Upper lobe of right lung (tissue), 1 donor: ENCODE data around the gene EFHC1. TPM values are rescaled to one million over a fixed set of nuclear protein-coding genes. Genes with fewer than 3 reads are reported as not detected.
"Not testable (repeated sequence)": the region's sequence is repeated elsewhere in the genome, so short reads cannot be mapped to it uniquely, and the experiment has no call there.

Experiments used
- ATAC-seq: fragments of 200-7000 bp; cut with Tn5 transposase; one replicate; pipeline ENCODE4 v1.9.1; 2020; ENCODE audit warnings: mild to moderate bottlenecking, moderate library complexity
- DNase-seq: peaks from one replicate; pipeline ENCODE4 v3.0.0-alpha.2; 2020
- H3K27ac ChIP-seq: fragments of 200-600 bp; one replicate; pipeline ENCODE4 v1.8.0; 2022
- H3K27me3 ChIP-seq: fragments of 200-600 bp; one replicate; pipeline ENCODE4 v1.8.0; 2022; ENCODE audit warnings: mild to moderate bottlenecking
- H3K36me3 ChIP-seq: fragments of 200-600 bp; one replicate; pipeline ENCODE4 v1.8.0; 2022
- H3K4me1 ChIP-seq: fragments of 200-600 bp; one replicate; pipeline ENCODE4 v1.8.0; 2022
- H3K4me3 ChIP-seq: fragments of 200-600 bp; one replicate; pipeline ENCODE4 v1.8.0; 2022; ENCODE audit warnings: mild to moderate bottlenecking
- H3K9me3 ChIP-seq: fragments of 200-600 bp; one replicate; pipeline ENCODE4 v1.8.0; 2022
- intact Hi-C: fragments of 100-400 bp; cut with DNase I; formaldehyde crosslinking; loops from one replicate; pipeline ENCODE4 v1.11.0; 2022
- total RNA-seq: library from RNA; stranded (reverse); fragmentation: NEBNext Ultra II Directional; extraction: Animal tissue kit (Norgen Biotek cat#: 25700); gene quantifications from one replicate; pipeline ENCODE4 v1.2.1, GENCODE V29; 2021
- TF ChIP-seq, protein P1 (sequence below): fragments of 200-600 bp; IDR thresholded peaks from one replicate; pipeline ENCODE4 v1.8.0; 2022; ENCODE audit warnings: antibody characterized with exemption
- donor health status: DM: no; HTN: yes; CAD: no; lungs with severe emphysema.

EFHC1 gene
- total RNA-seq, 1 donor from 2014 or later = 16.8 TPM

DNA sequence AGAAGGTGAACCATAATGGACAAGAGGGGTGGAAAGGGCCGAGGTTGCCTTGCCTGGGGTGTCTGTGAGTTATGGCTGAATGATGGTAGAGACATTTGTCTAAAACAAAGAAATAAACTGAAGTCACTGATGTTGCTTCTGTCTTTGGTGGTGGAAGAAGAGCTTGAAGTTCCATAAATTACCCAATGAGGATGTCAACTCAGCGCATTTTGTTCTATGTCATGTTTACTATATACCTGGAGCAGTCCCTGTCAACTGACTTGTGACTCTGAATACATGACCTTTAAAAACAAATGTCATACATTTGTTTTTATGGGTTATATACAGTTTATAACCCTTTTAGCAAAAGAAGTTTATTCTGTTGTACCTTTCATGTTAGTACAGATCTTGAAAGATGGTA lies 2.0 kb downstream of the EFHC1 start:
- no peaks in the 10 kb centered on the region for H3K36me3 ChIP-seq
- intact Hi-C loops = no loop called here
- H3K27ac ChIP-seq = no peak overlapping the region
- H3K27me3 ChIP-seq = no peaks in the 10 kb centered on the region
- ATAC-seq (no peak), DNase-seq (no peak)
- no peak overlapping the region for H3K4me3 ChIP-seq
- H3K4me1 ChIP-seq = peaks cover 4% of the 10 kb centered on the region
- H3K9me3 ChIP-seq = no peaks in the 10 kb centered on the region
- TF ChIP-seq, protein P1, sequence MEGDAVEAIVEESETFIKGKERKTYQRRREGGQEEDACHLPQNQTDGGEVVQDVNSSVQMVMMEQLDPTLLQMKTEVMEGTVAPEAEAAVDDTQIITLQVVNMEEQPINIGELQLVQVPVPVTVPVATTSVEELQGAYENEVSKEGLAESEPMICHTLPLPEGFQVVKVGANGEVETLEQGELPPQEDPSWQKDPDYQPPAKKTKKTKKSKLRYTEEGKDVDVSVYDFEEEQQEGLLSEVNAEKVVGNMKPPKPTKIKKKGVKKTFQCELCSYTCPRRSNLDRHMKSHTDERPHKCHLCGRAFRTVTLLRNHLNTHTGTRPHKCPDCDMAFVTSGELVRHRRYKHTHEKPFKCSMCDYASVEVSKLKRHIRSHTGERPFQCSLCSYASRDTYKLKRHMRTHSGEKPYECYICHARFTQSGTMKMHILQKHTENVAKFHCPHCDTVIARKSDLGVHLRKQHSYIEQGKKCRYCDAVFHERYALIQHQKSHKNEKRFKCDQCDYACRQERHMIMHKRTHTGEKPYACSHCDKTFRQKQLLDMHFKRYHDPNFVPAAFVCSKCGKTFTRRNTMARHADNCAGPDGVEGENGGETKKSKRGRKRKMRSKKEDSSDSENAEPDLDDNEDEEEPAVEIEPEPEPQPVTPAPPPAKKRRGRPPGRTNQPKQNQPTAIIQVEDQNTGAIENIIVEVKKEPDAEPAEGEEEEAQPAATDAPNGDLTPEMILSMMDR = no peak

- ATAC-seq (no peak), DNase-seq (no peak)
- H3K27me3 ChIP-seq = no peaks in the 10 kb centered on the region
- H3K36me3 ChIP-seq = no peaks in the 10 kb centered on the region
- intact Hi-C loops = no loop called here
- TF ChIP-seq, protein P1 = no peak
- H3K4me1 ChIP-seq = peaks cover 4% of the 10 kb centered on the region
- H3K4me3 ChIP-seq = no peak overlapping the region
- H3K9me3 ChIP-seq = no peaks in the 10 kb centered on the region
- no peak overlapping the region for H3K27ac ChIP-seq
These were observed 3.3 kb downstream of the EFHC1 start for GRCh38 chr6:52423448-52423847.

DNA sequence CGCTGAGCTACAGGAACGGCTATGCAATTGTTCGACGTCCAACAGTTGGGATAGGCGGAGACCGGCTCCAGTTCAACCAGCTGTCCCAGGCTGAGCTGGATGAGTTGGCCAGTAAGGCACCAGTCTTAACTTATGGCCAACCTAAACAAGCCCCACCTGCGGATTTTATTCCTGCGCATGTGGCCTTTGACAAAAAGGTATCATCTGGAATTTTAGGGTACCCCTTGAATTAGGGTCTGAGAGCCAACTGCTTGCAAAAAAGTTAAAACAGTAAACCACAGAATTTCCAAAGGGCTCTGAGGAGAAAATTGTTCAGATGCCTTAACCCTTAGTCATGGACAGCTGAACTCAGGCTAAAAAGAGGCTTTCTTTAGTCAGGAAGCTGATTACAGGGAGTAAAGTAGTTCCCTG lies 3.8 kb downstream of the EFHC1 start:
- Histone ChIP-seq H3K27me3 (no peaks in the 10 kb centered on the region), H3K4me3 (no peak overlapping the region), H3K27ac (no peak overlapping the region), H3K9me3 (no peaks in the 10 kb centered on the region), H3K4me1 (peaks cover 4% of the 10 kb centered on the region), H3K36me3 (no peaks in the 10 kb centered on the region)
- TF ChIP-seq, protein P1 = no peak
- no peak for ATAC-seq
- DNase-seq = no peak
- intact Hi-C loops = no loop called here

DNA sequence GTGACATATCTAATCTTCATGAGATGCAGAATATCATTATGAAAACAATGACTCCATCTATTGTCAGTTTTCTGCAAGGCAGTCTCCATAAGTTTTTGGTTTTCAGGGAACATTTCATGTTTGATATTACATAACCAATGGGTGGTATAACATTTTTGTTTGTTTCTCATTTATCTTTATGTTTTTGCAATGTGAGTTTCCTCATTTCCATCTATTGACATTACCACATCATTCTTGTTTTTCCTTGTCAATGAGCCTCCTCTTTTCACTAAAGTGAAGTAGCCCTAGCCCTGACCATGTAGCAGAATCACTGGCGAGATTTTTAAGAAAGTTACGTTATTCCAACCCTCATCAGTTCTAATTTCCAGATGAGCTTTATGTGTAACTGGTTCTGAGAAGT lies 4.4 kb downstream of the EFHC1 start:
- DNase-seq = no peak
- H3K4me3 ChIP-seq = no peak overlapping the region
- H3K4me1 ChIP-seq = no peaks in the 10 kb centered on the region
- TF ChIP-seq, protein P1 = no peak
- no peak overlapping the region for H3K27ac ChIP-seq
- H3K36me3 ChIP-seq = no peaks in the 10 kb centered on the region
- ATAC-seq = no peak
- intact Hi-C loops = no loop called here
- no peaks in the 10 kb centered on the region for H3K27me3 ChIP-seq
- no peaks in the 10 kb centered on the region for H3K9me3 ChIP-seq

- H3K36me3 ChIP-seq = no peaks in the 10 kb centered on the region
- intact Hi-C loops = no loop called here
- no peak for ATAC-seq
- TF ChIP-seq, protein P1 = no peak
- no peak overlapping the region for H3K27ac ChIP-seq
- no peak overlapping the region for H3K4me3 ChIP-seq
- H3K9me3 ChIP-seq = no peaks in the 10 kb centered on the region
- H3K27me3 ChIP-seq = no peaks in the 10 kb centered on the region
- H3K4me1 ChIP-seq = no peaks in the 10 kb centered on the region
- DNase-seq = no peak
These were observed 6.5 kb downstream of the EFHC1 start for GRCh38 chr6:52426667-52427066.

DNA sequence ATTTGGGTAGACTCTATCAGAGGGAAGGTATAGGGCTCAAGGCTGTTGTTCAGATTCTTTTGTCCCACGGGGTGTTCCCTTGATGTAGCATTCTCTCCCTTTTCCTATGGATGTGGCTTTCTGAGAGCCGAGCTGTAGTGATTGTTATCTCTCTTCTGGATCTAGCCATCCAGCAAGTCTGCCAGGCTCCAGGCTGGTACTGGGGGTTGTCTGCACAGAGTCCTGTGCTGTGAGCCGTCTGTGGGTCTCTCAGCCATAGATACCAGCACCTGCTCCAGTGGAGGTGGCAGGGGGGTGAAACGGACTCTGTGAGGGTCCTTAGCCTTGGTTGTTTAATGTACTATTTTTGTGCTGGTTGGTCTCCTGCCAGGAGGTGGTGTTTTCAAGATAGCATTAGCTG lies 13.2 kb downstream of the EFHC1 start:
- H3K27me3 ChIP-seq, DNase-seq, ATAC-seq, H3K36me3 ChIP-seq, H3K4me1 ChIP-seq, intact Hi-C loops, H3K9me3 ChIP-seq, H3K27ac ChIP-seq, H3K4me3 ChIP-seq: not testable (repeated sequence)
